Fibroblast of mammary gland (primary cell): ENCODE measurements around the gene TRMT5.

Experiments
- DNase-seq: peaks from one replicate; pipeline ENCODE4 v3.0.0-alpha.2; 2010; ENCODE audit warnings: low read depth
- H3K4me3 ChIP-seq: 2 replicates; pipeline ENCODE4 v1.5.1; 2011; ENCODE audit warnings: low read depth, mild to moderate bottlenecking, low read length, moderate library complexity; ENCODE audit not compliant: control insufficient read depth
- CTCF ChIP-seq: conservative IDR thresholded peaks from 2 replicates; pipeline ENCODE4 v1.5.1; 2011; ENCODE audit warnings: low read depth, low read length, inconsistent platforms; ENCODE audit not compliant: control insufficient read depth, insufficient read depth

The TRMT5 gene

GRCh38 chr14:60999536-60999935 lies 18.7 kb upstream of the TRMT5 start:
- H3K4me3 ChIP-seq, result no peak overlapping the region
- TF ChIP-seq CTCF, result no peak
- no peak for DNase-seq

- H3K4me3 ChIP-seq, result no peak overlapping the region
- no peak for TF ChIP-seq CTCF
- DNase-seq, result no peak
Observed at GRCh38 chr14:60998617-60999016, 17.7 kb upstream of the TRMT5 start.

- H3K4me3 ChIP-seq, result no peak overlapping the region
- TF ChIP-seq CTCF, result no peak
- DNase-seq, result peak; percentile 81
Observed at GRCh38 chr14:60989599-60989998, 8.7 kb upstream of the TRMT5 start.

GRCh38 chr14:60986500-60986899 lies 5.6 kb upstream of the TRMT5 start:
- no peak for TF ChIP-seq CTCF
- no peak for DNase-seq
- H3K4me3 ChIP-seq, result no peak overlapping the region

GRCh38 chr14:60984196-60984595 lies 3.3 kb upstream of the TRMT5 start:
- no peak overlapping the region for H3K4me3 ChIP-seq
- DNase-seq, result no peak
- no peak for TF ChIP-seq CTCF

GRCh38 chr14:60981633-60982455 lies 965 bp upstream of the TRMT5 start:
- peak; percentile 96 for DNase-seq
- no peak for TF ChIP-seq CTCF
- H3K4me3 ChIP-seq, result peak overlapping the region; percentile 96
